K562 (cell line): ENCODE measurements around the gene SLC25A45. TPM values are rescaled to one million over a fixed set of nuclear protein-coding genes. Genes with fewer than 3 reads are reported as not detected.
A peak's percentile ranks its signal among the peaks of the same experiment; 100 is the strongest.

Experiments
- IRF2 ChIP-seq: sonication (generic); formaldehyde crosslinking; IDR thresholded peaks from 2 replicates; pipeline ENCODE4 v1.8.1; 2022; ENCODE audit warnings: mild to moderate bottlenecking, missing genetic modification reagents
- KAT2B ChIP-seq: IDR thresholded peaks from one replicate; pipeline ENCODE4 v1.6.1; 2012; ENCODE audit warnings: low read depth, mild to moderate bottlenecking, control low read depth, inconsistent platforms, low read length, moderate library complexity
- MGA ChIP-seq: fragments of 450-650 bp; IDR thresholded peaks from 2 replicates; pipeline ENCODE4 v1.6.1; 2016; ENCODE audit warnings: mild to moderate bottlenecking, moderate library complexity
- MYC ChIP-seq, 2 experiments: fragments of 250-450 bp in 1 of 2; sonication (Bioruptor Pico) in 1 of 2; IDR thresholded peaks; 2 replicates each; pipeline versions ENCODE4 v1.5.1 to v1.6.1; 2012 to 2021; ENCODE audit warnings: low read depth in 2 of 2, borderline replicate concordance in 1 of 2, improper control_type of control experiment in 1 of 2, low read length in 1 of 2, mild to moderate bottlenecking in 1 of 2, moderate library complexity in 1 of 2
- OTX1 ChIP-seq: fragments of 450-650 bp; formaldehyde crosslinking; IDR thresholded peaks from 2 replicates; pipeline ENCODE4 v1.4.0; 2022; ENCODE audit warnings: mild to moderate bottlenecking
- PTBP1 ChIP-seq: fragments of 200-400 bp; formaldehyde crosslinking; IDR thresholded peaks from 2 replicates; pipeline ENCODE4 v1.6.1; 2017; ENCODE audit warnings: low read depth, low read length
- SMAD2 ChIP-seq: fragments of 150-350 bp; IDR thresholded peaks from 2 replicates; pipeline ENCODE4 v1.6.1; 2014; ENCODE audit warnings: low read depth, mild to moderate bottlenecking, low read length
- XRCC5 ChIP-seq: fragments of 200-400 bp; formaldehyde crosslinking; IDR thresholded peaks from 2 replicates; pipeline ENCODE4 v1.6.1; 2017; ENCODE audit warnings: low read depth, mild to moderate bottlenecking, low read length
- ZKSCAN1 ChIP-seq: fragments of 150-350 bp; IDR thresholded peaks from 2 replicates; pipeline ENCODE4 v1.6.1; 2016; ENCODE audit warnings: low read depth, low read length
- ZNF124 ChIP-seq: sonication (generic); formaldehyde crosslinking; IDR thresholded peaks from 2 replicates; pipeline ENCODE4 v1.8.1; 2022; ENCODE audit warnings: missing genetic modification reagents
- ZNF175 ChIP-seq: fragments of 200-800 bp; sonication (Bioruptor generic); IDR thresholded peaks from 2 replicates; pipeline ENCODE4 v1.6.1; 2016; ENCODE audit warnings: low read depth, mild to moderate bottlenecking, missing genetic modification characterization, missing compliant biosample characterization
- polyA plus RNA-seq, 8 experiments: library from polyadenylated mRNA; depleted of rRNA in 4 of 8; stranded (reverse) in 5 of 8; unstranded in 3 of 8; fragments of >200 nt; fragmentation: Nextera tagmentation in 2 of 8; fragmentation: Illumina TruSeq in 1 of 8; extraction: Ambion mirVana in 2 of 8; extraction: Trizol in 1 of 8; gene quantifications; 2 replicates each; pipeline versions ENCODE4 v1.2.1 to v1.2.3, GENCODE V29; 2011 to 2014; ENCODE audit warnings: inconsistent platforms in 1 of 8, missing spikeins in 1 of 8
- total RNA-seq, 7 experiments: library from RNA; depleted of rRNA in 6 of 7; stranded (reverse); fragments of >200 nt in 6 of 7; fragmentation: Illumina TruSeq in 2 of 7; extraction: Trizol in 2 of 7; gene quantifications; 2 replicates each; pipeline versions ENCODE4 v1.2.1 to v1.2.3, GENCODE V29; 2011 to 2021; ENCODE audit warnings: low replicate concordance in 1 of 7
- TF ChIP-seq, protein P1 (sequence below): sonication (generic); formaldehyde crosslinking; IDR thresholded peaks from 2 replicates; pipeline ENCODE4 v1.8.0; 2023; ENCODE audit warnings: mild to moderate bottlenecking, missing genetic modification reagents

SLC25A45 gene
- total and polyA plus RNA-seq, 9 of the 15 experiments (the other 6 are each of a cell fraction or from before 2014, with no cell fraction given) = 0.15 to 2.3 (median 0.68) TPM

GRCh38 chr11:65420979-65421793, 38.7 kb upstream of the SLC25A45 start (continued):
- no peak for TF ChIP-seq MGA
- TF ChIP-seq SMAD2 = no peak
- no peak for TF ChIP-seq PTBP1
- TF ChIP-seq, protein P1, sequence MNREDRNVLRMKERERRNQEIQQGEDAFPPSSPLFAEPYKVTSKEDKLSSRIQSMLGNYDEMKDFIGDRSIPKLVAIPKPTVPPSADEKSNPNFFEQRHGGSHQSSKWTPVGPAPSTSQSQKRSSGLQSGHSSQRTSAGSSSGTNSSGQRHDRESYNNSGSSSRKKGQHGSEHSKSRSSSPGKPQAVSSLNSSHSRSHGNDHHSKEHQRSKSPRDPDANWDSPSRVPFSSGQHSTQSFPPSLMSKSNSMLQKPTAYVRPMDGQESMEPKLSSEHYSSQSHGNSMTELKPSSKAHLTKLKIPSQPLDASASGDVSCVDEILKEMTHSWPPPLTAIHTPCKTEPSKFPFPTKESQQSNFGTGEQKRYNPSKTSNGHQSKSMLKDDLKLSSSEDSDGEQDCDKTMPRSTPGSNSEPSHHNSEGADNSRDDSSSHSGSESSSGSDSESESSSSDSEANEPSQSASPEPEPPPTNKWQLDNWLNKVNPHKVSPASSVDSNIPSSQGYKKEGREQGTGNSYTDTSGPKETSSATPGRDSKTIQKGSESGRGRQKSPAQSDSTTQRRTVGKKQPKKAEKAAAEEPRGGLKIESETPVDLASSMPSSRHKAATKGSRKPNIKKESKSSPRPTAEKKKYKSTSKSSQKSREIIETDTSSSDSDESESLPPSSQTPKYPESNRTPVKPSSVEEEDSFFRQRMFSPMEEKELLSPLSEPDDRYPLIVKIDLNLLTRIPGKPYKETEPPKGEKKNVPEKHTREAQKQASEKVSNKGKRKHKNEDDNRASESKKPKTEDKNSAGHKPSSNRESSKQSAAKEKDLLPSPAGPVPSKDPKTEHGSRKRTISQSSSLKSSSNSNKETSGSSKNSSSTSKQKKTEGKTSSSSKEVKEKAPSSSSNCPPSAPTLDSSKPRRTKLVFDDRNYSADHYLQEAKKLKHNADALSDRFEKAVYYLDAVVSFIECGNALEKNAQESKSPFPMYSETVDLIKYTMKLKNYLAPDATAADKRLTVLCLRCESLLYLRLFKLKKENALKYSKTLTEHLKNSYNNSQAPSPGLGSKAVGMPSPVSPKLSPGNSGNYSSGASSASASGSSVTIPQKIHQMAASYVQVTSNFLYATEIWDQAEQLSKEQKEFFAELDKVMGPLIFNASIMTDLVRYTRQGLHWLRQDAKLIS (CRISPR knock-in tag) = peak; percentile 63; the same call in 1 of the 2 replicates
- TF ChIP-seq ZKSCAN1 = no peak
- TF ChIP-seq OTX1 = peak; percentile 53; the same call in 1 of the 2 replicates
- no peak for TF ChIP-seq KAT2B
- TF ChIP-seq ZNF175 (CRISPR knock-in tag) = peak; percentile 86; the same call in 1 of the 2 replicates
- no peak for TF ChIP-seq IRF2 (CRISPR knock-in tag)
- TF ChIP-seq MYC (IDR thresholded peaks at IDR 0.05; ENCODE audit: low read depth, low read length) = no peak
- no peak for TF ChIP-seq MYC (CRISPR knock-in tag; IDR thresholded peaks at IDR 0.05; ENCODE audit: borderline replicate concordance, low read depth)
- no peak for TF ChIP-seq XRCC5
- no peak for TF ChIP-seq ZNF124 (CRISPR knock-in tag)
